Measurements from ENCODE around the gene PHLDB2.

Gene PHLDB2

GRCh38 chr3:111926266-111926676, 67.2 kb downstream of the PHLDB2 start:
- DNase-seq (ENCODE audit: low read depth): no peak

GRCh38 chr3:111928613-111929012, 69.5 kb downstream of the PHLDB2 start:
- DNase-seq (ENCODE audit: low read depth): no peak

GRCh38 chr3:111929484-111929883, 70.4 kb downstream of the PHLDB2 start:
- DNase-seq (ENCODE audit: low read depth): no peak

GRCh38 chr3:111932946-111933345, 73.9 kb downstream of the PHLDB2 start:
- no peak for DNase-seq (ENCODE audit: low read depth)

GRCh38 chr3:111936191-111936841, 77.3 kb downstream of the PHLDB2 start:
- peak; percentile 35 for DNase-seq (ENCODE audit: low read depth)

- no peak for DNase-seq (ENCODE audit: low read depth)
Observed at GRCh38 chr3:111936967-111937366, 77.9 kb downstream of the PHLDB2 start.

GRCh38 chr3:111937871-111938270, 78.8 kb downstream of the PHLDB2 start:
- DNase-seq (ENCODE audit: low read depth): no peak

GRCh38 chr3:111939873-111940272, 80.8 kb downstream of the PHLDB2 start:
- no peak for DNase-seq (ENCODE audit: low read depth)

- no peak for DNase-seq (ENCODE audit: low read depth)
Observed at GRCh38 chr3:111943533-111943932, 84.5 kb downstream of the PHLDB2 start.

- DNase-seq (ENCODE audit: low read depth): no peak
Observed at GRCh38 chr3:111944372-111944771, 85.3 kb downstream of the PHLDB2 start.

GRCh38 chr3:111947231-111947630, 88.2 kb downstream of the PHLDB2 start:
- peak; percentile 23 for DNase-seq (ENCODE audit: low read depth)

GRCh38 chr3:111948786-111949185, 89.7 kb downstream of the PHLDB2 start:
- no peak for DNase-seq (ENCODE audit: low read depth)

GRCh38 chr3:111949712-111950111, 90.6 kb downstream of the PHLDB2 start:
- no peak for DNase-seq (ENCODE audit: low read depth)

GRCh38 chr3:111951032-111951431, 92.0 kb downstream of the PHLDB2 start:
- DNase-seq (ENCODE audit: low read depth): no peak

- no peak for DNase-seq (ENCODE audit: low read depth)
Observed at GRCh38 chr3:111952086-111952485, 93.0 kb downstream of the PHLDB2 start.

- no peak for DNase-seq (ENCODE audit: low read depth)
Observed at GRCh38 chr3:111952866-111953450, 93.9 kb downstream of the PHLDB2 start.

- DNase-seq (ENCODE audit: low read depth): peak; percentile 97
Observed at GRCh38 chr3:111954228-111954990, 95.3 kb downstream of the PHLDB2 start.

GRCh38 chr3:111955876-111956275, 96.8 kb downstream of the PHLDB2 start:
- DNase-seq (ENCODE audit: low read depth): no peak

GRCh38 chr3:111956449-111956848, 97.4 kb downstream of the PHLDB2 start:
- DNase-seq (ENCODE audit: low read depth): peak; percentile 12

- DNase-seq (ENCODE audit: low read depth): no peak
Observed at GRCh38 chr3:111956995-111957734, 98.1 kb downstream of the PHLDB2 start.

- DNase-seq (ENCODE audit: low read depth): peak; percentile 21
Observed at GRCh38 chr3:111961461-111962164, 102.5 kb downstream of the PHLDB2 start.

GRCh38 chr3:111963424-111963823, 104.4 kb downstream of the PHLDB2 start:
- peak; percentile 70 for DNase-seq (ENCODE audit: low read depth)

All from fibroblast of gingiva (primary cell).